ENCODE results near the gene TUBA1C.
A peak's percentile ranks its signal among the peaks of the same experiment; 100 is the strongest.

The TUBA1C gene

DNA sequence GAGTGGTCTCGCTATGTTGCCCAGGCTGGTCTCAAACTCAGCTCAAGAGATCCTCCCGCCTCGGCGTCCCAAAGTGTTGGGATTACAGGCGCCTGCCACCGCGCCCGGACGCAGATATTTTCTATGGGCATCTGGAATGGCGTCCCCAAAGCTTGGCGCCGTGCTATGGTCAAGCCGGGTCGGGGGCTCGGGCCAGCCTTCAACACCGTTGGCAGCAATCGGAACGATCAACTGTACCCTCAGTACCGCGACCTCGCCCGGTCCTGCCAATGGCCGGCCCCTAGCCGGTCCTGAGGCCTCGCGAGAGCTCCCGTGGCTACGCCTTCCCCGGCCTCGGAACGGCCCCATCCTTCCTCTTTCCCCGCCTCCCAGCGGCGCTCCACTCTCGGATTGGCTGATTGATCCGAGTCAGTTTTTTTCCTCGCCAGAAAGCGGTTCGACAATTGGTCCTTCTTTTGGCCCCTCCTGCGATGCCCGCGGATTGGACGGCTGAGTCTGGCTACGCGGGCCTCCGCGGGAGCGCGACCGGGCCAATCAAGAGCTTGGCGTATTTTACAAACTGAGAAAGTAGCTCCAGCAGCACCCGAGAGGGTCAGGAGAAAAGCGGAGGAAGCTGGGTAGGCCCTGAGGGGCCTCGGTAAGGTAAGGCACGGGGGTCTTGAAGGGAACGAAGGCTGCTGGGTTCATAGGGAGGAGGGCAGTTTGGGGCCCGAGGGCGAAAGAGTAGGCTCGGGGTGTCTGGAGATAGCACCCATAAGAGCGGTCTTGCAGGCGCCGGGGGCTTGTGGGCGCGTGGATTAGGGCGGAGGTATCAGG, 58.0 kb downstream of the TUBA1C start, which contains the start of gene TROAP:
Gene TROAP (plus strand): TSS at position 548 of the 816 bp plus-strand sequence. CDS start 354 bp downstream, outside the sequence.
- Histone ChIP-seq H3K27ac (peak within 1 kb of the TSS; percentile 76; the same call in 1 of the 2 replicates), H3K36me3 (ENCODE audit: insufficient read depth, low read length) (peaks cover 33% of the 10 kb centered on the region), H3K4me3 (peak within 1 kb of the TSS; percentile 99), H3K9me3 (ENCODE audit: low read depth, low read length) (no peaks in the 10 kb centered on the region), H3K9ac (ENCODE audit: insufficient read length) (peak within 1 kb of the TSS; percentile 96)
- peak; percentile 91 for DNase-seq (ENCODE audit: low read depth, low spot score)
- TF ChIP-seq EZH2 (IDR thresholded peaks at IDR 0.05) (no peak), POLR2AphosphoS5 (IDR thresholded peaks at IDR 0.05; ENCODE audit: borderline replicate concordance, low read depth, low read length) (peak; percentile 88)

DNA sequence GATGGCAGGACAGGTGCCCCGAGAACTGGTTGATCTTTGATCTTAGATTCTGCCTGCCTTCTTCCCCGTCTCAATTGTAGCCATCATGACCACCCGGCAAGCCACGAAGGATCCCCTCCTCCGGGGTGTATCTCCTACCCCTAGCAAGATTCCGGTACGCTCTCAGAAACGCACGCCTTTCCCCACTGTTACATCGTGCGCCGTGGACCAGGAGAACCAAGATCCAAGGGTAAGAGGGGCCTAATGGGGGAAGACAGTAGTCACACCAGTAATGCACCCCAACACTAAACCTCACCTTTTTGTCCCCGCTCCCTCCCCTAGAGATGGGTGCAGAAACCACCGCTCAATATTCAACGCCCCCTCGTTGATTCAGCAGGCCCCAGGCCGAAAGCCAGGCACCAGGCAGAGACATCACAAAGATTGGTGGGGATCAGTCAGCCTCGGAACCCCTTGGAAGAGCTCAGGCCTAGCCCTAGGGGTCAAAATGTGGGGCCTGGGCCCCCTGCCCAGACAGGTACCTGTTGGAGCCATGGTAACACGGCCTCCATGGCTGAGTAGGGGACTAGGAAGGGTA, 58.7 kb downstream of the TUBA1C start:
- peak overlapping the region; percentile 71; the same call in 1 of the 2 replicates for H3K27ac ChIP-seq
- DNase-seq (ENCODE audit: low read depth, low spot score): no peak
- peaks cover 33% of the 10 kb centered on the region for H3K36me3 ChIP-seq (ENCODE audit: insufficient read depth, low read length)
- peak overlapping the region; percentile 99 for H3K4me3 ChIP-seq
- TF ChIP-seq POLR2AphosphoS5 (IDR thresholded peaks at IDR 0.05; ENCODE audit: borderline replicate concordance, low read depth, low read length) (no peak), EZH2 (IDR thresholded peaks at IDR 0.05) (no peak), FOXP2 (optimal IDR thresholded peaks at IDR 0.05; ENCODE audit: control extremely low read depth, extremely low read length, insufficient read depth) (no peak)
- H3K9ac ChIP-seq (ENCODE audit: insufficient read length): peak overlapping the region; percentile 96
- no peaks in the 10 kb centered on the region for H3K9me3 ChIP-seq (ENCODE audit: low read depth, low read length)

Data from SK-N-MC (cell line).